NB4 (cell line): Measurements from ENCODE around the gene SLC22A23.

Experiments used
- DNase-seq: peaks from one replicate; pipeline ENCODE4 v3.0.0; 2010; ENCODE audit warnings: low read depth
- H3K4me3 ChIP-seq: one replicate; pipeline ENCODE4 v1.5.1; 2011; ENCODE audit warnings: mild to moderate bottlenecking, low read depth, low read length, moderate library complexity
- MYC ChIP-seq: IDR thresholded peaks from 2 replicates; pipeline ENCODE4 v1.6.1; 2011; ENCODE audit warnings: low read depth, low read length
- POLR2A ChIP-seq: IDR thresholded peaks from 2 replicates; pipeline ENCODE4 v1.6.1; 2011; ENCODE audit warnings: mild to moderate bottlenecking; ENCODE audit not compliant: insufficient read length; ENCODE audit errors: extremely low read depth
- TF ChIP-seq, protein P1 (sequence below): IDR thresholded peaks from one replicate; pipeline ENCODE4 v1.5.1; 2012; ENCODE audit warnings: low read depth, low read length
- TF ChIP-seq, protein P2 (sequence below): IDR thresholded peaks from 2 replicates; pipeline ENCODE4 v1.6.1; 2011; ENCODE audit warnings: low read depth, low read length

The SLC22A23 gene

GRCh38 chr6:3268680-3269079, 188.2 kb downstream of the SLC22A23 start:
- DNase-seq = no peak
- no peak overlapping the region for H3K4me3 ChIP-seq
- no peak for TF ChIP-seq POLR2A

- DNase-seq = no peak
- H3K4me3 ChIP-seq = no peak overlapping the region
- TF ChIP-seq, protein P1, sequence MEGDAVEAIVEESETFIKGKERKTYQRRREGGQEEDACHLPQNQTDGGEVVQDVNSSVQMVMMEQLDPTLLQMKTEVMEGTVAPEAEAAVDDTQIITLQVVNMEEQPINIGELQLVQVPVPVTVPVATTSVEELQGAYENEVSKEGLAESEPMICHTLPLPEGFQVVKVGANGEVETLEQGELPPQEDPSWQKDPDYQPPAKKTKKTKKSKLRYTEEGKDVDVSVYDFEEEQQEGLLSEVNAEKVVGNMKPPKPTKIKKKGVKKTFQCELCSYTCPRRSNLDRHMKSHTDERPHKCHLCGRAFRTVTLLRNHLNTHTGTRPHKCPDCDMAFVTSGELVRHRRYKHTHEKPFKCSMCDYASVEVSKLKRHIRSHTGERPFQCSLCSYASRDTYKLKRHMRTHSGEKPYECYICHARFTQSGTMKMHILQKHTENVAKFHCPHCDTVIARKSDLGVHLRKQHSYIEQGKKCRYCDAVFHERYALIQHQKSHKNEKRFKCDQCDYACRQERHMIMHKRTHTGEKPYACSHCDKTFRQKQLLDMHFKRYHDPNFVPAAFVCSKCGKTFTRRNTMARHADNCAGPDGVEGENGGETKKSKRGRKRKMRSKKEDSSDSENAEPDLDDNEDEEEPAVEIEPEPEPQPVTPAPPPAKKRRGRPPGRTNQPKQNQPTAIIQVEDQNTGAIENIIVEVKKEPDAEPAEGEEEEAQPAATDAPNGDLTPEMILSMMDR = no peak
- no peak for TF ChIP-seq POLR2A
- no peak for TF ChIP-seq MYC
- TF ChIP-seq, protein P2, sequence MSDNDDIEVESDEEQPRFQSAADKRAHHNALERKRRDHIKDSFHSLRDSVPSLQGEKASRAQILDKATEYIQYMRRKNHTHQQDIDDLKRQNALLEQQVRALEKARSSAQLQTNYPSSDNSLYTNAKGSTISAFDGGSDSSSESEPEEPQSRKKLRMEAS = no peak
Measured at GRCh38 chr6:3267162-3267561, 189.7 kb downstream of the SLC22A23 start.

- TF ChIP-seq, protein P2 = no peak
- TF ChIP-seq MYC (no peak), POLR2A (no peak)
- TF ChIP-seq, protein P1 = no peak
- no peak for DNase-seq
- no peak overlapping the region for H3K4me3 ChIP-seq
Measured at GRCh38 chr6:3266170-3266569, 190.7 kb downstream of the SLC22A23 start.

- DNase-seq = no peak
- H3K4me3 ChIP-seq = no peak overlapping the region
- TF ChIP-seq, protein P1 = no peak
- TF ChIP-seq POLR2A (no peak), MYC (no peak)
- TF ChIP-seq, protein P2 = no peak
Measured at GRCh38 chr6:3265671-3266070, 191.2 kb downstream of the SLC22A23 start.

DNA sequence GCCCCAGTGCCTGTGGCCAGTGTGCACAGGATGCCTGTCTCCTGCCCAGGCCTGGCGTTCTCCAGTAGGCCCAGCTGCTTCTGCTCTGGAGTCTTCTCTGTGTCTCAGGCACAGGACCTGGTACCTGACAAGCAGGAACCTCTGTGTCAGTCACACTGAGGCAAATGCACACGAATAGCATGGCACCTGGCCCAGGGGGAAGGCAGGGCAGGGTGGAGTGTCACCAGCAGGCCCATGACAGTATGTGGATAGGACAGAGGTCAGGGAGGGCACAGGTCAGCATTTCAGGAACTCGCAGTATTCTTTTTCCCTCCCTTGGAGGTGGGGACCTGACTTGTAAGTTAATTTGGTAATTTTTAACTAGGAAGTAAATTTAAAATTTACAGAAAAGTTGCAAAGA, 192.5 kb downstream of the SLC22A23 start:
- DNase-seq = no peak
- no peak overlapping the region for H3K4me3 ChIP-seq
- TF ChIP-seq, protein P2 = no peak
- TF ChIP-seq, protein P1 = no peak
- TF ChIP-seq POLR2A = no peak
- no peak for TF ChIP-seq MYC

GRCh38 chr6:3263096-3263495, 193.8 kb downstream of the SLC22A23 start:
- TF ChIP-seq, protein P2 = no peak
- TF ChIP-seq MYC (no peak), POLR2A (no peak)
- TF ChIP-seq, protein P1 = no peak
- no peak overlapping the region for H3K4me3 ChIP-seq
- DNase-seq = no peak
